SW480 (cell line): Measurements from ENCODE around the gene EIF4EBP2.

Experiments used
- DNase-seq: peaks from one replicate; pipeline ENCODE4 v3.0.0-alpha.2; 2016; ENCODE audit warnings: low spot score

Gene EIF4EBP2

GRCh38 chr10:70461397-70462348 lies 57.7 kb downstream of the EIF4EBP2 start:
- DNase-seq, result peak; percentile 69

- peak; percentile 38 for DNase-seq
Measured at GRCh38 chr10:70462349-70462984, 58.5 kb downstream of the EIF4EBP2 start.

GRCh38 chr10:70465278-70465677 lies 61.3 kb downstream of the EIF4EBP2 start:
- no peak for DNase-seq

GRCh38 chr10:70465832-70466231 lies 61.9 kb downstream of the EIF4EBP2 start:
- no peak for DNase-seq

- no peak for DNase-seq
Measured at GRCh38 chr10:70466951-70467350, 63.0 kb downstream of the EIF4EBP2 start.

GRCh38 chr10:70472799-70473454 lies 69.0 kb downstream of the EIF4EBP2 start:
- no peak for DNase-seq

GRCh38 chr10:70474780-70475179 lies 70.8 kb downstream of the EIF4EBP2 start:
- DNase-seq, result no peak

GRCh38 chr10:70475661-70476060 lies 71.7 kb downstream of the EIF4EBP2 start:
- peak; percentile 52 for DNase-seq

- DNase-seq, result no peak
Measured at GRCh38 chr10:70476249-70477035, 72.5 kb downstream of the EIF4EBP2 start.

- DNase-seq, result peak; percentile 98
Measured at GRCh38 chr10:70477661-70478162, 73.8 kb downstream of the EIF4EBP2 start.
